Gastroesophageal sphincter (tissue), 3 donors: ENCODE data around the gene CERT1.

Experiments used
- CTCF ChIP-seq, 4 experiments: fragments of 200-600 bp in 2 of 4; fragments of 450-650 bp in 2 of 4; sonication (generic) in 1 of 4; IDR thresholded peaks; one replicate each; pipeline ENCODE4 v1.5.1; 2017 to 2019; ENCODE audit warnings: antibody characterized with exemption in 4 of 4, mild to moderate bottlenecking in 2 of 4, moderate library complexity in 2 of 4
- POLR2A ChIP-seq, 2 donors: fragments of 450-650 bp; IDR thresholded peaks; one replicate each; pipeline ENCODE4 v1.6.1; 2017; ENCODE audit warnings: antibody characterized with exemption in 2 of 2, mild to moderate bottlenecking in 2 of 2, moderate library complexity in 1 of 2

GRCh38 chr5:75405296-75405695 is 106.1 kb downstream of the CERT1 start:
- no peak for TF ChIP-seq CTCF (IDR thresholded peaks at IDR 0.05)
- no peak for TF ChIP-seq POLR2A (IDR thresholded peaks at IDR 0.05)
